ENCODE results near the gene METTL6. TPM values are rescaled to one million over a fixed set of nuclear protein-coding genes. Genes with fewer than 3 reads are reported as not detected.

The METTL6 gene
- total and polyA plus RNA-seq, 10 of the 15 experiments (the other 5 are each of a cell fraction or from before 2014, with no cell fraction given): 13.8 to 29.6 (median 20.8) TPM

GRCh38 chr3:15372918-15373317 lies 54.4 kb downstream of the METTL6 start:
- Histone ChIP-seq H4K20me1 (ENCODE audit: control insufficient read depth, insufficient read depth) (no peaks in the 10 kb centered on the region), H3K9ac (ENCODE audit: control insufficient read depth, insufficient read depth, low read length) (no peak overlapping the region), H3K27ac (ENCODE audit: control insufficient read depth, insufficient read depth) (no peak overlapping the region), H3K4me2 (ENCODE audit: control insufficient read depth, insufficient read depth) (no peak overlapping the region), H3K9me3 (replicated peaks; ENCODE audit: control insufficient read depth, insufficient read depth, low read length) (no peaks in the 10 kb centered on the region), H3K4me3 (no peak overlapping the region), H3K27me3 (replicated peaks in 1 of 2; ENCODE audit: control insufficient read depth in 2 of 2, insufficient read depth in 2 of 2, low read length in 1 of 2) (no peaks in the 10 kb centered on the region), H3K79me2 (ENCODE audit: control insufficient read depth, insufficient read depth, low read length) (no peaks in the 10 kb centered on the region), H2AFZ (ENCODE audit: control insufficient read depth, low read depth, low read length) (no peak overlapping the region; the same call in 1 of the 2 replicates), H3K36me3 (ENCODE audit: control insufficient read depth in 2 of 2, insufficient read depth in 2 of 2, low read length in 1 of 2) (no peaks in the 10 kb centered on the region), H3K4me1 (ENCODE audit: control insufficient read depth, insufficient read depth, low read length) (peaks cover 2% of the 10 kb centered on the region)
- no peak for FAIRE-seq
- no peak for DNase-seq (ENCODE audit: low read depth, low spot score)
- BruUV-seq (replicated peaks): no TSS peak
- 87% methylated on average over 4 of the region's 4 CpGs for WGBS (ENCODE audit: insufficient coverage, insufficient replicate concordance, low lambda C conversion rate, missing lambda C conversion rate)
- ATAC-seq: no peak
- intact Hi-C loops (cut with micrococcal nuclease; ENCODE audit: unreplicated experiment): no loop called here
- no peak for TF ChIP-seq NFIC (IDR thresholded peaks at IDR 0.05; ENCODE audit: low read depth, low read length)
- TF ChIP-seq NFXL1 (IDR thresholded peaks at IDR 0.05; ENCODE audit: borderline replicate concordance): no peak
- TF ChIP-seq KAT2A (conservative IDR thresholded peaks at IDR 0.05; ENCODE audit: control insufficient read depth, low read depth, low read length): no peak
- TF ChIP-seq IKZF1 (conservative IDR thresholded peaks at IDR 0.05): no peak
- TF ChIP-seq SP1 (IDR thresholded peaks at IDR 0.05; ENCODE audit: low read depth, low read length): no peak
- no peak for TF ChIP-seq NFYA (IDR thresholded peaks at IDR 0.05; ENCODE audit: borderline replicate concordance, low read depth, low read length)
- TF ChIP-seq NR2F1 (conservative IDR thresholded peaks at IDR 0.05): no peak
- TF ChIP-seq, protein P1, sequence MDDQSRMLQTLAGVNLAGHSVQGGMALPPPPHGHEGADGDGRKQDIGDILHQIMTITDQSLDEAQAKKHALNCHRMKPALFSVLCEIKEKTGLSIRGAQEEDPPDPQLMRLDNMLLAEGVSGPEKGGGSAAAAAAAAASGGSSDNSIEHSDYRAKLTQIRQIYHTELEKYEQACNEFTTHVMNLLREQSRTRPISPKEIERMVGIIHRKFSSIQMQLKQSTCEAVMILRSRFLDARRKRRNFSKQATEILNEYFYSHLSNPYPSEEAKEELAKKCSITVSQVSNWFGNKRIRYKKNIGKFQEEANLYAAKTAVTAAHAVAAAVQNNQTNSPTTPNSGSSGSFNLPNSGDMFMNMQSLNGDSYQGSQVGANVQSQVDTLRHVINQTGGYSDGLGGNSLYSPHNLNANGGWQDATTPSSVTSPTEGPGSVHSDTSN (IDR thresholded peaks at IDR 0.05; ENCODE audit: insufficient replicate concordance, low read depth, low read length): no peak
- ChIA-PET POLR2A (interaction anchor here (1.1 kb wide), 1 partner anchor 49 kb away, joined by 3 read pairs; no protein-coding TSS in a partner anchor), CTCF (interaction anchor here (11.0 kb wide), 1 partner anchor 104 kb away, joined by 228 read pairs; no protein-coding TSS in a partner anchor), SMC1A (ENCODE audit: uncharacterized antibody, unreplicated experiment) (interaction anchor here (0.6 to 2.3 kb wide), 5 partner anchors 10 to 192 kb away, joined by 3 to 6 read pairs (median 4); no protein-coding TSS in a partner anchor), RAD21 (ENCODE audit: unreplicated experiment) (interaction anchor here (1.0 to 1.4 kb wide), 2 partner anchors 12 kb away, joined by 3 to 4 read pairs; no protein-coding TSS in a partner anchor)
- in situ Hi-C loops (cut with MboI): loop anchor here (25.0 kb wide), 2 partner anchors 1139 to 1539 kb away; partner anchors contain the start of gene RFTN1
